Pancreas (tissue), 10 donors: ENCODE data around the gene PCSK6. TPM values are rescaled to one million over a fixed set of nuclear protein-coding genes. Genes with fewer than 3 reads are reported as not detected.

ENCODE experiments used
- ATAC-seq, 4 donors: fragments of 200-7000 bp; cut with Tn5 transposase; one replicate each; pipeline versions ENCODE4 v1.8.0 to v1.9.1; 2020; ENCODE audit warnings: mild to moderate bottlenecking in 4 of 4, moderate library complexity in 4 of 4
- DNase-seq, 6 donors: peaks; one replicate each; pipeline ENCODE4 v3.0.0-alpha.2; 2020
- FAIRE-seq: peaks from 2 replicates; lab custom pipeline; 2012; peaks lifted over from hg19 to GRCh38; lab: Jason Lieb, UNC
- H3K27ac ChIP-seq, 4 donors: fragments of 200-600 bp; sonication (generic); 1 replicate in 3 of 4; 2 replicates in 1 of 4; pipeline versions ENCODE4 v1.5.0 to v1.8.0; 2020
- H3K27me3 ChIP-seq, 4 donors: fragments of 200-600 bp; one replicate each; pipeline ENCODE4 v1.8.0; 2021
- H3K36me3 ChIP-seq, 3 donors: fragments of 200-600 bp; sonication (generic) in 1 of 3; one replicate each; pipeline versions ENCODE4 v1.5.0 to v1.8.0; 2020 to 2021
- H3K4me1 ChIP-seq, 3 donors: fragments of 200-600 bp; one replicate each; pipeline ENCODE4 v1.8.0; 2021
- H3K4me3 ChIP-seq, 4 donors: fragments of 200-600 bp; sonication (generic) in 2 of 4; one replicate each; pipeline versions ENCODE4 v1.5.0 to v1.8.0; 2020 to 2021
- H3K9me3 ChIP-seq, 4 donors: fragments of 200-600 bp; one replicate each; pipeline ENCODE4 v1.8.0; 2021
- CTCF ChIP-seq, 4 donors: fragments of 200-600 bp; sonication (generic) in 3 of 4; IDR thresholded peaks; one replicate each; pipeline versions ENCODE4 v1.5.0 to v1.8.0; 2021; ENCODE audit warnings: antibody characterized with exemption in 4 of 4
- WGBS, 2 donors: extraction: QIAGEN DNeasy Blood & Tissue Kit; methylation state at CpG; one replicate each; pipeline ENCODE4 v1.1.7; 2013; 5-methylcytosine and 5-hydroxymethylcytosine counted together
- intact Hi-C, 3 donors: fragments of 100-400 bp; cut with DNase I; formaldehyde crosslinking; loops; one replicate each; pipeline versions ENCODE4 v1.11.1 to v1.14.2; 2022
- polyA plus RNA-seq, 2 donors: library from polyadenylated mRNA; stranded (reverse); fragments of 200-250 nt; gene quantifications; one replicate each; pipeline ENCODE4 v1.2.3, GENCODE V29; 2013
- total RNA-seq, 6 donors: library from RNA; stranded (reverse); fragmentation: NEBNext Ultra II Directional in 4 of 6; extraction: Animal tissue kit (Norgen Biotek cat#: 25700) in 4 of 6; gene quantifications; one replicate each; pipeline versions ENCODE4 v1.2.1 to v1.2.4, GENCODE V29; 2021 to 2023
- donor health status: healthy with polysubstance abuse.
- donor health status: DM: no; HTN: no; CAD: no; lungs with moderate emphysema.
- donor health status: DM: no; HTN: no; CAD: no.
- donor health status: control.
- donor health status: control.
- donor health status: Bipolar disorder and iron deficiency.
- donor health status: DM: yes; HTN: yes; CAD: no.
- donor health status: DM: no; HTN: no; CAD: no.
- donor health status: DM: no; HTN: no; CAD: no.
- donor health status: DM: yes; HTN: yes; CAD: no.

The PCSK6 gene
- total and polyA plus RNA-seq, 8 donors: 0.87 to 4.5 (median 3.0) TPM

- H3K27ac ChIP-seq: no peak overlapping the region
- H3K4me1 ChIP-seq: peaks cover 0 to 9% (median 4%) of the 10 kb centered on the region in 3 donors
- ATAC-seq: peak in 3 of 4 donors; percentile 15 to 45 (median 26)
- no peaks in the 10 kb centered on the region for H3K9me3 ChIP-seq
- DNase-seq: no peak
- FAIRE-seq: no peak
- 82 to 84% methylated on average over 16 of the region's 16 CpGs for WGBS, 2 donors
- intact Hi-C loops: loop anchor here in 2 of 3 donors (5.0 to 10.0 kb wide), 2 partner anchors 185 to 257 kb away; no protein-coding TSS in a partner anchor
- H3K27me3 ChIP-seq: no peaks in the 10 kb centered on the region
- TF ChIP-seq CTCF (IDR thresholded peaks at IDR 0.05): no peak
- peaks cover 14 to 47% (median 32%) of the 10 kb centered on the region in 3 donors for H3K36me3 ChIP-seq
- H3K4me3 ChIP-seq: no peak overlapping the region
Observed at GRCh38 chr15:101269479-101270223, 219.9 kb downstream of the PCSK6 start.

GRCh38 chr15:101267320-101268104 lies 222.0 kb downstream of the PCSK6 start:
- FAIRE-seq: no peak
- Histone ChIP-seq H3K27me3 (no peaks in the 10 kb centered on the region), H3K27ac (peak overlapping the region in 3 of 4 donors; percentile 33 to 47 (median 45)), H3K36me3 (peaks cover 0 to 25% (median 13%) of the 10 kb centered on the region in 3 donors), H3K9me3 (no peaks in the 10 kb centered on the region), H3K4me3 (no peak overlapping the region), H3K4me1 (peaks cover 0 to 9% (median 4%) of the 10 kb centered on the region in 3 donors)
- TF ChIP-seq CTCF (IDR thresholded peaks at IDR 0.05): no peak
- ATAC-seq: peak; percentile 83 to 94 (median 90)
- DNase-seq: peak in 5 of 6 donors; percentile 62 to 86 (median 80)
- intact Hi-C loops: loop anchor here in 2 of 3 donors (5.0 to 10.0 kb wide), 2 partner anchors 183 to 255 kb away; no protein-coding TSS in a partner anchor
- 23 to 33% methylated on average over 18 of the region's 18 CpGs for WGBS, 2 donors

- H3K4me3 ChIP-seq: no peak overlapping the region
- H3K36me3 ChIP-seq: peaks cover 0 to 18% (median 6%) of the 10 kb centered on the region in 3 donors
- H3K27me3 ChIP-seq: no peaks in the 10 kb centered on the region
- peak overlapping the region in 3 of 4 donors; percentile 33 to 47 (median 45) for H3K27ac ChIP-seq
- FAIRE-seq (no peak), DNase-seq (no peak), ATAC-seq (peak in 3 of 4 donors; percentile 4 to 14 (median 6))
- no peaks in the 10 kb centered on the region for H3K9me3 ChIP-seq
- peaks cover 0 to 9% (median 4%) of the 10 kb centered on the region in 3 donors for H3K4me1 ChIP-seq
- no peak for TF ChIP-seq CTCF (IDR thresholded peaks at IDR 0.05)
- intact Hi-C loops: loop anchor here in 2 of 3 donors (5.0 to 10.0 kb wide), 2 partner anchors 182 to 254 kb away; no protein-coding TSS in a partner anchor
- 64 to 72% methylated on average over 9 of the region's 9 CpGs for WGBS, 2 donors
Observed at GRCh38 chr15:101266787-101267186, 222.7 kb downstream of the PCSK6 start.

GRCh38 chr15:101266034-101266433 lies 223.5 kb downstream of the PCSK6 start:
- WGBS, 2 donors: 60 to 61% methylated on average over 3 of the region's 3 CpGs
- H3K4me1 ChIP-seq: peaks cover 0 to 9% (median 4%) of the 10 kb centered on the region in 3 donors
- no peak overlapping the region for H3K4me3 ChIP-seq
- no peak overlapping the region for H3K27ac ChIP-seq
- H3K36me3 ChIP-seq: peaks cover 0 to 10% (median under 1%) of the 10 kb centered on the region in 3 donors
- no peaks in the 10 kb centered on the region for H3K9me3 ChIP-seq
- FAIRE-seq (no peak), ATAC-seq (peak in 1 of 4 donors; percentile 6), DNase-seq (no peak)
- intact Hi-C loops: loop anchor here in 2 of 3 donors (5.0 to 10.0 kb wide), 2 partner anchors 181 to 254 kb away; no protein-coding TSS in a partner anchor
- no peak for TF ChIP-seq CTCF (IDR thresholded peaks at IDR 0.05)
- no peaks in the 10 kb centered on the region for H3K27me3 ChIP-seq
